ENCODE measurements around the gene ZNF423. TPM values are rescaled to one million over a fixed set of nuclear protein-coding genes. Genes with fewer than 3 reads are reported as not detected.

The ZNF423 gene
- total RNA-seq, 4 donors from 2014 or later, result 7.0 to 19.7 (median 8.4) TPM

- H3K4me3 ChIP-seq, result no peak overlapping the region
- no peaks in the 10 kb centered on the region for H3K4me1 ChIP-seq
- no peak for ATAC-seq
- H3K27ac ChIP-seq, result no peak overlapping the region
- peaks cover 0 to 19% of the 10 kb centered on the region in 2 donors for H3K36me3 ChIP-seq
- 94 to 100% methylated on average over 3 to 5 of the region's 6 CpGs for WGBS, 2 donors (ENCODE audit: low coverage in 1 of 2)
- H3K27me3 ChIP-seq, result no peaks in the 10 kb centered on the region
- TF ChIP-seq EP300 (IDR thresholded peaks at IDR 0.05) (no peak), CTCF (IDR thresholded peaks at IDR 0.05) (no peak), POLR2AphosphoS5 (IDR thresholded peaks at IDR 0.05) (no peak), POLR2A (IDR thresholded peaks at IDR 0.05) (no peak)
- peaks cover 0 to 15% (median 0%) of the 10 kb centered on the region in 3 donors for H3K9me3 ChIP-seq
These were observed 129.8 kb downstream of the ZNF423 start for GRCh38 chr16:49726155-49726554.

GRCh38 chr16:49725651-49726050 lies 130.3 kb downstream of the ZNF423 start:
- H3K27me3 ChIP-seq, result no peaks in the 10 kb centered on the region
- WGBS, 2 donors (ENCODE audit: low coverage in 1 of 2), result 60% methylated on average over 1 of the region's 8 CpGs; no CpG with 5 or more reads in 1 of the 2 donors
- no peak overlapping the region for H3K27ac ChIP-seq
- H3K36me3 ChIP-seq, result peaks cover 0 to 19% of the 10 kb centered on the region in 2 donors
- H3K4me3 ChIP-seq, result no peak overlapping the region
- TF ChIP-seq CTCF (IDR thresholded peaks at IDR 0.05) (no peak), EP300 (IDR thresholded peaks at IDR 0.05) (no peak), POLR2AphosphoS5 (IDR thresholded peaks at IDR 0.05) (no peak), POLR2A (IDR thresholded peaks at IDR 0.05) (no peak)
- no peak for ATAC-seq
- H3K4me1 ChIP-seq, result no peaks in the 10 kb centered on the region
- H3K9me3 ChIP-seq, result peaks cover 0 to 15% (median 0%) of the 10 kb centered on the region in 3 donors

GRCh38 chr16:49724774-49725173 lies 131.1 kb downstream of the ZNF423 start:
- Histone ChIP-seq H3K9me3 (peaks cover 0 to 7% (median 0%) of the 10 kb centered on the region in 3 donors), H3K4me1 (no peaks in the 10 kb centered on the region), H3K4me3 (no peak overlapping the region), H3K36me3 (peaks cover 0 to 11% of the 10 kb centered on the region in 2 donors), H3K27ac (no peak overlapping the region), H3K27me3 (no peaks in the 10 kb centered on the region)
- no peak for ATAC-seq
- TF ChIP-seq EP300 (IDR thresholded peaks at IDR 0.05), result no peak
- TF ChIP-seq POLR2AphosphoS5 (IDR thresholded peaks at IDR 0.05), result no peak
- TF ChIP-seq POLR2A (IDR thresholded peaks at IDR 0.05), result no peak
- TF ChIP-seq CTCF (IDR thresholded peaks at IDR 0.05), result no peak
- 96% methylated on average over 4 of the region's 5 CpGs; no CpG with 5 or more reads in 1 of the 2 donors for WGBS, 2 donors (ENCODE audit: low coverage in 1 of 2)

- Histone ChIP-seq H3K27ac (no peak overlapping the region), H3K27me3 (no peaks in the 10 kb centered on the region)
- 94% methylated on average over 1 of the region's 1 CpG; no CpG with 5 or more reads in 1 of the 2 donors for WGBS, 2 donors (ENCODE audit: low coverage in 1 of 2)
These were observed 132.6 kb downstream of the ZNF423 start for GRCh38 chr16:49723310-49723709.

More at GRCh38 chr16:49723310-49723709, 132.6 kb downstream of the ZNF423 start:
- TF ChIP-seq POLR2AphosphoS5 (IDR thresholded peaks at IDR 0.05), result no peak
- no peak for TF ChIP-seq CTCF (IDR thresholded peaks at IDR 0.05)
- no peak for ATAC-seq
- no peaks in the 10 kb centered on the region for H3K9me3 ChIP-seq
- H3K4me3 ChIP-seq, result no peak overlapping the region
- no peaks in the 10 kb centered on the region for H3K4me1 ChIP-seq
- no peaks in the 10 kb centered on the region for H3K36me3 ChIP-seq
